GM12878 (cell line): ENCODE results near the gene CDKN2B-AS1. TPM values are rescaled to one million over a fixed set of nuclear protein-coding genes. Genes with fewer than 3 reads are reported as not detected.

Source experiments
- ATAC-seq: fragments of 200-7000 bp; cut with Tn5 transposase; 3 replicates; pipeline ENCODE4 v1.9.1; 2020; ENCODE audit warnings: mild to moderate bottlenecking, moderate library complexity
- BruUV-seq: library from RNA; stranded (reverse); fragments of 400-500 nt; replicated peaks from 2 replicates; lab custom pipeline; 2021; lab: Mats Ljungman, UMichigan
- CTCF ChIA-PET: fragments of 300-600 bp; sonication (Branson Sonifier 250); formaldehyde crosslinking; extraction: SDS; loops from one replicate; lab custom pipeline; 2021; ENCODE audit warnings: inconsistent platforms; lab: Yijun Ruan, JAX
- POLR2A ChIA-PET: fragments of 350-600 bp; formaldehyde crosslinking; extraction: SDS; loops from one replicate; lab custom pipeline; 2021; ENCODE audit warnings: inconsistent platforms; lab: Charles Lee
- RAD21 ChIA-PET: fragments of 300-600 bp; sonication (Branson Sonifier 250); formaldehyde crosslinking; loops from one replicate; lab custom pipeline; 2023; ENCODE audit warnings: antibody characterized with exemption; ENCODE audit not compliant: unreplicated experiment; lab: Charles Lee
- SMC1A ChIA-PET: fragments of 300-600 bp; sonication (Branson Sonifier 250); formaldehyde crosslinking; loops from one replicate; lab custom pipeline; 2023; ENCODE audit not compliant: unreplicated experiment, uncharacterized antibody; lab: Charles Lee
- DNase-seq: peaks from one replicate; pipeline ENCODE4 v3.0.0-alpha.2; 2011; ENCODE audit warnings: low read depth, low spot score
- FAIRE-seq: peaks from 3 replicates; lab custom pipeline; 2011; peaks lifted over from hg19 to GRCh38; lab: Jason Lieb, UNC
- H2AFZ ChIP-seq: 2 replicates; pipeline ENCODE4 v1.6.0; 2011; ENCODE audit warnings: low read depth, low read length, control low read depth; ENCODE audit not compliant: control insufficient read depth
- H3K27ac ChIP-seq: 2 replicates; pipeline ENCODE4 v1.5.1; 2011; ENCODE audit warnings: control low read depth; ENCODE audit not compliant: control insufficient read depth, insufficient read depth
- H3K27me3 ChIP-seq, 2 experiments: replicated peaks in 1 of 2; 2 replicates each; pipeline versions ENCODE4 v1.6.0 to v1.6.1; 2011; ENCODE audit warnings: low read length in 1 of 2; ENCODE audit not compliant: control insufficient read depth in 2 of 2, insufficient read depth in 2 of 2
- H3K36me3 ChIP-seq, 2 experiments: 2 replicates each; pipeline ENCODE4 v1.5.1; 2011; ENCODE audit warnings: low read length in 1 of 2; ENCODE audit not compliant: control insufficient read depth in 2 of 2, insufficient read depth in 2 of 2
- H3K4me1 ChIP-seq: 2 replicates; pipeline ENCODE4 v1.6.1; 2011; ENCODE audit warnings: mild to moderate bottlenecking, low read length, moderate library complexity, mixed read lengths; ENCODE audit not compliant: control insufficient read depth, insufficient read depth
- H3K4me2 ChIP-seq: 2 replicates; pipeline ENCODE4 v1.6.0; 2011; ENCODE audit warnings: control low read depth; ENCODE audit not compliant: control insufficient read depth, insufficient read depth
- H3K4me3 ChIP-seq: fragments of 200-600 bp; sonication (generic); 2 replicates; pipeline ENCODE4 v1.5.1; 2016
- H3K79me2 ChIP-seq: 2 replicates; pipeline ENCODE4 v1.6.0; 2011; ENCODE audit warnings: low read length; ENCODE audit not compliant: control insufficient read depth, insufficient read depth
- H3K9ac ChIP-seq: 2 replicates; pipeline ENCODE4 v1.8.0; 2011; ENCODE audit warnings: low read length, control low read depth, mixed read lengths; ENCODE audit not compliant: control insufficient read depth, insufficient read depth
- H3K9me3 ChIP-seq: replicated peaks from 3 replicates; pipeline ENCODE4 v1.5.1; 2011; ENCODE audit warnings: mild to moderate bottlenecking, low read length; ENCODE audit not compliant: control insufficient read depth, insufficient read depth
- H4K20me1 ChIP-seq: 2 replicates; pipeline ENCODE4 v1.6.0; 2011; ENCODE audit not compliant: control insufficient read depth, insufficient read depth
- EED ChIP-seq: sonication (generic); IDR thresholded peaks from 2 replicates; pipeline ENCODE4 v1.6.1; 2016; ENCODE audit warnings: antibody characterized with exemption, low read depth
- ETV6 ChIP-seq, 2 experiments: fragments of 450-650 bp in 1 of 2; IDR thresholded peaks in 1 of 2; conservative IDR thresholded peaks in 1 of 2; 2 replicates each; pipeline ENCODE4 v1.6.1; 2014; ENCODE audit warnings: antibody characterized with exemption in 1 of 2, borderline replicate concordance in 1 of 2, low read depth in 1 of 2, mild to moderate bottlenecking in 1 of 2, moderate library complexity in 1 of 2
- KAT2A ChIP-seq: conservative IDR thresholded peaks from 2 replicates; pipeline ENCODE4 v1.6.1; 2011; ENCODE audit warnings: low read depth, low read length; ENCODE audit not compliant: control insufficient read depth
- NR2C2 ChIP-seq: IDR thresholded peaks from 2 replicates; pipeline ENCODE4 v1.6.1; 2011; ENCODE audit warnings: borderline replicate concordance, low read depth; ENCODE audit not compliant: control insufficient read depth, insufficient read length
- ZBTB11 ChIP-seq: fragments of 450-650 bp; formaldehyde crosslinking; IDR thresholded peaks from 2 replicates; pipeline ENCODE4 v1.5.0; 2022; ENCODE audit warnings: mild to moderate bottlenecking, missing genetic modification characterization
- WGBS: methylation state at CpG from one replicate; pipeline ENCODE4 v1.1.6; 2016; ENCODE audit warnings: low lambda C conversion rate; ENCODE audit not compliant: insufficient replicate concordance, insufficient coverage; ENCODE audit errors: missing lambda C conversion rate; 5-methylcytosine and 5-hydroxymethylcytosine counted together
- in situ Hi-C: fragments of 300-500 bp; cut with MboI; formaldehyde crosslinking; loops from 9 replicates; pipeline ENCODE4 v1.14.3; 2018; ENCODE audit warnings: mixed read lengths
- intact Hi-C: fragments of 100-400 bp; cut with micrococcal nuclease; formaldehyde crosslinking; loops from one replicate; pipeline ENCODE4 v1.14.2; 2022; ENCODE audit not compliant: unreplicated experiment
- polyA plus RNA-seq, 11 experiments: library from polyadenylated mRNA; depleted of rRNA in 4 of 11; unstranded in 6 of 11; stranded (reverse) in 5 of 11; fragments of >200 nt; fragmentation: Nextera tagmentation in 4 of 11; fragmentation: Illumina TruSeq in 1 of 11; extraction: Ambion mirVana in 4 of 11; extraction: Trizol in 1 of 11; gene quantifications; 1 replicate in 1 of 11; 2 replicates in 10 of 11; pipeline versions ENCODE4 v1.2.1 to v1.2.3, GENCODE V29; 2011 to 2016; ENCODE audit warnings: inconsistent platforms in 2 of 11, missing spikeins in 2 of 11, low read depth in 1 of 11
- total RNA-seq, 4 experiments: library from RNA; depleted of rRNA in 3 of 4; stranded (reverse); fragments of >200 nt in 3 of 4; fragmentation: Illumina TruSeq in 1 of 4; extraction: Trizol in 1 of 4; gene quantifications; 2 replicates each; pipeline versions ENCODE4 v1.2.1 to v1.2.3, GENCODE V29; 2013 to 2021

The CDKN2B-AS1 gene
- total and polyA plus RNA-seq, 10 of the 15 experiments (the other 5 are each of a cell fraction or from before 2014, with no cell fraction given) = 0.22 to 2.2 (median 1.0) TPM; not detected in 1

DNA sequence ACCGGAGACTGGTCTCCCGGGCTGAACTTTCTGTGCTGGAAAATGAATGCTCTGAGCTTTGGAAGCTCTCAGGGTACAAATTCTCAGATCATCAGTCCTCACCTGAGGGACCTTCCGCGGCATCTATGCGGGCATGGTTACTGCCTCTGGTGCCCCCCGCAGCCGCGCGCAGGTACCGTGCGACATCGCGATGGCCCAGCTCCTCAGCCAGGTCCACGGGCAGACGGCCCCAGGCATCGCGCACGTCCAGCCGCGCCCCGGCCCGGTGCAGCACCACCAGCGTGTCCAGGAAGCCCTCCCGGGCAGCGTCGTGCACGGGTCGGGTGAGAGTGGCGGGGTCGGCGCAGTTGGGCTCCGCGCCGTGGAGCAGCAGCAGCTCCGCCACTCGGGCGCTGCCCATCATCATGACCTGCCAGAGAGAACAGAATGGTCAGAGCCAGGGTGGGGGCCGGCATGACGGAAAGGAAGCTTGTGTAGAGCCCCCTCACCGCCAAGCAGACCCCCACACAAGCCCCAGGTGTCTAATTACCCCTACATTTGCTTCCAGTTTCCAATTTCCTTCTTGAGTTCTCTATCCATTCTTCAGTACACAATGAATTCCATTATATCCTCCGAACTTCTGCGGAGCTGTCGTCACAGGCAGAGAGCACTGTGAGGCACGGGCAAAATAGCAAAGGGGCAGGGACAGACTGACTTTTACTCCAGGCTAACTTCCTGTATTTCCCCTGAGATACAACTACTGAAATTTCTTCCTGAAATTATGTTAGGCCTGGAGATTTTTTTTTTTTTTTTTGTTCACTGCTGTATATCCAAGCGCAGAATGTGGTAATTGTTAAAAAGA lies 23.6 kb upstream of the CDKN2B-AS1 start:
- Histone ChIP-seq H3K9ac (no peak overlapping the region), H3K27ac (no peak overlapping the region), H3K4me1 (no peaks in the 10 kb centered on the region), H3K36me3 (no peaks in the 10 kb centered on the region), H2AFZ (no peak overlapping the region), H3K4me3 (no peak overlapping the region), H3K4me2 (no peak overlapping the region), H3K79me2 (no peaks in the 10 kb centered on the region), H3K27me3 (peaks cover 0 to 11% of the 10 kb centered on the region in 2 experiments; a peak in 1 of 4 replicates), H4K20me1 (no peaks in the 10 kb centered on the region), H3K9me3 (peaks cover 8% of the 10 kb centered on the region; the same call in 1 of the 3 replicates)
- WGBS = 92% methylated on average over 31 of the region's 45 CpGs
- CTCF ChIA-PET = no interaction called here
- SMC1A ChIA-PET = interaction anchor here (0.8 to 1.3 kb wide), 2 partner anchors 21 to 99 kb away, joined by 3 to 6 read pairs; no protein-coding TSS in a partner anchor
- POLR2A ChIA-PET = no interaction called here
- ATAC-seq = no peak
- TF ChIP-seq KAT2A (no peak), NR2C2 (no peak), ZBTB11 (CRISPR knock-in tag) (no peak), EED (no peak), ETV6 (conservative IDR thresholded peaks at IDR 0.05 in 1 of 2, IDR thresholded peaks at IDR 0.05 in 1 of 2; ENCODE audit: borderline replicate concordance in 1 of 2, low read depth in 1 of 2) (no peak)
- BruUV-seq = no TSS peak
- in situ Hi-C loops (no loop called here), intact Hi-C loops (no loop called here)
- RAD21 ChIA-PET = no interaction called here
- no peak for DNase-seq
- FAIRE-seq = no peak
